Heart left ventricle (tissue), 16 donors: ENCODE measurements around the gene SPATA6. TPM values are rescaled to one million over a fixed set of nuclear protein-coding genes. Genes with fewer than 3 reads are reported as not detected.

Experiments used
- ATAC-seq, 4 donors: fragments of 200-7000 bp; cut with Tn5 transposase; one replicate each; pipeline ENCODE4 v1.9.1; 2020 to 2022; ENCODE audit warnings: moderate library complexity in 4 of 4, mild to moderate bottlenecking in 3 of 4, moderate number of reproducible peaks in 1 of 4
- DNase-seq, 5 donors: peaks; one replicate each; pipeline ENCODE4 v3.0.0-alpha.2; 2020
- H3K27ac ChIP-seq, 12 donors: fragments of 200-600 bp; sonication (generic) in 4 of 12; one replicate each; pipeline versions ENCODE4 v1.5.0 to v1.8.0; 2016 to 2022; ENCODE audit warnings: mild to moderate bottlenecking in 2 of 12
- H3K27me3 ChIP-seq, 9 donors: fragments of 200-600 bp; sonication (generic) in 2 of 9; one replicate each; pipeline versions ENCODE4 v1.5.1 to v1.8.0; 2016 to 2022; ENCODE audit warnings: mild to moderate bottlenecking in 3 of 9
- H3K36me3 ChIP-seq, 9 donors: fragments of 200-600 bp; sonication (generic) in 2 of 9; one replicate each; pipeline versions ENCODE4 v1.5.0 to v1.8.0; 2018 to 2022; ENCODE audit warnings: mild to moderate bottlenecking in 2 of 9
- H3K4me1 ChIP-seq, 12 donors: fragments of 200-600 bp; sonication (generic) in 4 of 12; one replicate each; pipeline versions ENCODE4 v1.5.0 to v1.8.0; 2016 to 2022; ENCODE audit warnings: mild to moderate bottlenecking in 3 of 12
- H3K4me3 ChIP-seq, 12 donors: fragments of 200-600 bp; sonication (generic) in 4 of 12; one replicate each; pipeline versions ENCODE4 v1.5.0 to v1.8.0; 2017 to 2022; ENCODE audit warnings: mild to moderate bottlenecking in 9 of 12, moderate library complexity in 4 of 12
- H3K9me3 ChIP-seq, 12 donors: fragments of 200-600 bp; sonication (generic) in 4 of 12; one replicate each; pipeline versions ENCODE4 v1.5.0 to v1.8.0; 2016 to 2022; ENCODE audit warnings: mild to moderate bottlenecking in 1 of 12
- CTCF ChIP-seq, 12 donors: fragments of 200-600 bp; sonication (generic) in 4 of 12; IDR thresholded peaks; one replicate each; pipeline versions ENCODE4 v1.5.0 to v1.8.0; 2018 to 2022; ENCODE audit warnings: antibody characterized with exemption in 12 of 12, mild to moderate bottlenecking in 5 of 12
- POLR2A ChIP-seq, 2 donors: fragments of 450-650 bp; IDR thresholded peaks; one replicate each; pipeline ENCODE4 v1.6.1; 2017; ENCODE audit warnings: antibody characterized with exemption in 2 of 2, mild to moderate bottlenecking in 2 of 2, moderate library complexity in 2 of 2
- WGBS, 4 donors: extraction: QIAGEN DNeasy Blood & Tissue Kit in 2 of 4; methylation state at CpG; one replicate each; pipeline versions ENCODE4 v1.1.5 to v1.1.7; 2013 to 2018; 5-methylcytosine and 5-hydroxymethylcytosine counted together
- intact Hi-C, 10 donors: fragments of 100-400 bp; cut with DNase I; formaldehyde crosslinking; loops; one replicate each; pipeline versions ENCODE4 v1.11.1 to v1.14.2; 2022
- polyA plus RNA-seq, 2 donors: library from polyadenylated mRNA; stranded (reverse); fragments of 200-250 nt; gene quantifications; one replicate each; pipeline ENCODE4 v1.2.3, GENCODE V29; 2013
- total RNA-seq, 9 donors: library from RNA; depleted of rRNA in 2 of 9; stranded (reverse); fragments of >200 nt in 2 of 9; fragmentation: NEBNext Ultra II Directional in 3 of 9; extraction: Animal tissue kit (Norgen Biotek cat#: 25700) in 3 of 9; gene quantifications; one replicate each; pipeline versions ENCODE4 v1.1.0 to v1.2.4, GENCODE V29; 2016 to 2023
- donor health status: ischemic (EF 13 %, LVEDD 7.1; RV severe dilation, severe dysfunction).
- donor health status: healthy with polysubstance abuse.
- donor health status: DM: no; HTN: yes; CAD: no.
- donor health status: DM: no; HTN: no; CAD: no.
- donor health status: ischemic (EF 25% LVEDD 6.9; RV normal size, moderate dysfunction).
- donor health status: ischemic (EF 25% LVEDD 5.7; RV mildly dilated, moderate dysfunction).
- donor health status: healthy.
- donor health status: DM: yes; HTN: yes; CAD: no.
- donor health status: ischemic (EF 35%, LVEDD 5.7; RV mildly dilated, moderate dysfunction).
- donor health status: nonischemic (EF 11% LVEDD 7.7; RV severe dilation, severe dysfunction).
- donor health status: DM: yes; HTN: yes; CAD: no.
- donor health status: PGD.
- donor health status: ischemic (EF 29% LVEDD 5.4; RV normal size, mild dysfunction).
- donor health status: nonischemic (EF 23%, LVEDD 6.1; RV moderate dilation, normal function).

Gene SPATA6
- total and polyA plus RNA-seq, 11 donors, result 1.4 to 13.8 (median 5.5) TPM

- Histone ChIP-seq H3K27ac (no peak overlapping the region), H3K9me3 (no peaks in the 10 kb centered on the region), H3K27me3 (no peaks in the 10 kb centered on the region), H3K4me1 (peaks cover 0 to 7% (median 2%) of the 10 kb centered on the region in 12 donors), H3K4me3 (no peak overlapping the region), H3K36me3 (no peaks in the 10 kb centered on the region)
- no peak for TF ChIP-seq POLR2A (IDR thresholded peaks at IDR 0.05)
- no peak for TF ChIP-seq CTCF (IDR thresholded peaks at IDR 0.05)
- WGBS, 4 donors, result 75 to 81% (median 78%) methylated on average over 8 of the region's 8 CpGs
- ATAC-seq (no peak), DNase-seq (no peak)
- intact Hi-C loops, result loop anchor here in 9 of 10 donors (5.0 to 10.0 kb wide), 5 partner anchors 124 to 394 kb away; no protein-coding TSS in a partner anchor
These were observed 27.3 kb upstream of the SPATA6 start for GRCh38 chr1:48499211-48499735.

- Histone ChIP-seq H3K27ac (no peak overlapping the region), H3K9me3 (no peaks in the 10 kb centered on the region), H3K36me3 (no peaks in the 10 kb centered on the region), H3K4me1 (peaks cover 0 to 9% (median 2%) of the 10 kb centered on the region in 12 donors), H3K27me3 (no peaks in the 10 kb centered on the region), H3K4me3 (peak overlapping the region in 2 of 12 donors; percentile 13 to 14)
- no peak for TF ChIP-seq POLR2A (IDR thresholded peaks at IDR 0.05)
- peak; percentile 81 to 98 (median 91) for TF ChIP-seq CTCF (IDR thresholded peaks at IDR 0.05)
- ATAC-seq (peak; percentile 81 to 93 (median 90)), DNase-seq (peak; percentile 68 to 82 (median 80))
- intact Hi-C loops, result loop anchor here in 9 of 10 donors (5.0 to 10.0 kb wide), 5 partner anchors 123 to 393 kb away; no protein-coding TSS in a partner anchor
- WGBS, 4 donors, result 14 to 21% (median 18%) methylated on average over 15 of the region's 15 CpGs
These were observed 26.2 kb upstream of the SPATA6 start for GRCh38 chr1:48498096-48498791.

- TF ChIP-seq POLR2A (IDR thresholded peaks at IDR 0.05), result no peak
- TF ChIP-seq CTCF (IDR thresholded peaks at IDR 0.05), result no peak
- H3K36me3 ChIP-seq, result no peaks in the 10 kb centered on the region
- no peak overlapping the region for H3K4me3 ChIP-seq
- no peak overlapping the region for H3K27ac ChIP-seq
- intact Hi-C loops, result loop anchor here in 9 of 10 donors (2.0 to 10.0 kb wide), 6 partner anchors 121 to 391 kb away; no protein-coding TSS in a partner anchor
- no peak for DNase-seq
- H3K9me3 ChIP-seq, result no peaks in the 10 kb centered on the region
- WGBS, 4 donors, result 92 to 97% (median 95%) methylated on average over 3 of the region's 3 CpGs
- H3K27me3 ChIP-seq, result no peaks in the 10 kb centered on the region
- ATAC-seq, result no peak
- H3K4me1 ChIP-seq, result peaks cover 0 to 11% (median 4%) of the 10 kb centered on the region in 12 donors
These were observed 23.9 kb upstream of the SPATA6 start for GRCh38 chr1:48495911-48496310.

- no peak overlapping the region for H3K27ac ChIP-seq
- no peaks in the 10 kb centered on the region for H3K9me3 ChIP-seq
- H3K4me1 ChIP-seq, result peaks cover 0 to 11% (median 4%) of the 10 kb centered on the region in 12 donors
- TF ChIP-seq POLR2A (IDR thresholded peaks at IDR 0.05), result no peak
- TF ChIP-seq CTCF (IDR thresholded peaks at IDR 0.05), result no peak
- no peaks in the 10 kb centered on the region for H3K36me3 ChIP-seq
- intact Hi-C loops, result loop anchor here in 9 of 10 donors (5.0 to 10.0 kb wide), 5 partner anchors 120 to 390 kb away; no protein-coding TSS in a partner anchor
- DNase-seq, result no peak
- H3K27me3 ChIP-seq, result no peaks in the 10 kb centered on the region
- 85 to 91% (median 87%) methylated on average over 1 of the region's 1 CpG for WGBS, 4 donors
- ATAC-seq, result no peak
- no peak overlapping the region for H3K4me3 ChIP-seq
These were observed 23.2 kb upstream of the SPATA6 start for GRCh38 chr1:48495166-48495565.
